ENCODE results near the gene PNPLA5. TPM values are rescaled to one million over a fixed set of nuclear protein-coding genes. Genes with fewer than 3 reads are reported as not detected.

The PNPLA5 gene
- total RNA-seq, 1 experiment from 2014 or later = 5.5 TPM

- Histone ChIP-seq H2BK5ac (ENCODE audit: insufficient read length, low read length) (no peak overlapping the region), H4K5ac (ENCODE audit: insufficient read length, low read depth, low read length) (no peak overlapping the region), H3K23me2 (ENCODE audit: insufficient read length, low read depth, low read length, poor library complexity, severe bottlenecking) (no peaks in the 10 kb centered on the region), H3K9ac (ENCODE audit: extremely low read depth, insufficient read length, low read length) (no peak overlapping the region), H3T11ph (ENCODE audit: low read length) (no peak overlapping the region), H3K27ac (ENCODE audit: insufficient read length, low read depth, low read length) (no peak overlapping the region), H3K9me3 (ENCODE audit: control insufficient read depth, low read depth, low read length) (no peaks in the 10 kb centered on the region), H4K20me1 (ENCODE audit: control insufficient read depth, insufficient read depth, insufficient read length) (no peaks in the 10 kb centered on the region), H2BK15ac (ENCODE audit: low read depth, low read length) (no peak overlapping the region), H3K18ac (ENCODE audit: insufficient read length, low read depth, low read length) (no peak overlapping the region), H3K4ac (ENCODE audit: low read depth, low read length) (no peak overlapping the region), H3K79me1 (ENCODE audit: insufficient read depth, low read depth, low read length, poor library complexity, severe bottlenecking) (no peaks in the 10 kb centered on the region), H4K91ac (ENCODE audit: insufficient read length, low read depth, low read length) (no peak overlapping the region), H4K8ac (replicated peaks; ENCODE audit: insufficient read length, low read depth, low read length) (no peak overlapping the region), H3K27me3 (ENCODE audit: insufficient read depth, low read length) (no peaks in the 10 kb centered on the region), H3K4me2 (ENCODE audit: insufficient read depth, insufficient read length, low read length) (no peak overlapping the region), H3K56ac (ENCODE audit: insufficient read length, low read depth, low read length) (no peak overlapping the region), H3K4me1 (ENCODE audit: insufficient read depth, low read length) (no peaks in the 10 kb centered on the region; the same call in 1 of the 2 replicates), H3K79me2 (ENCODE audit: insufficient read depth, low read length) (no peaks in the 10 kb centered on the region; the same call in 1 of the 2 replicates), H2BK20ac (ENCODE audit: low read depth, low read length, poor library complexity, severe bottlenecking) (no peak overlapping the region), H2BK120ac (ENCODE audit: low read depth, low read length, poor library complexity, severe bottlenecking) (no peak overlapping the region), H3K14ac (ENCODE audit: insufficient read depth, low read length) (no peak overlapping the region), H3K23ac (ENCODE audit: insufficient read length, low read depth, low read length) (no peak overlapping the region), H2AFZ (ENCODE audit: low read length) (no peak overlapping the region), H2BK12ac (ENCODE audit: insufficient read length, low read depth, low read length) (no peak overlapping the region), H2AK5ac (ENCODE audit: insufficient read length, low read length) (no peak overlapping the region)
- DNase-seq = no peak
- no peak for TF ChIP-seq CTCF (conservative IDR thresholded peaks at IDR 0.05)
- Mint-ChIP-seq H3K27me3 (ENCODE audit: low read depth) (no peaks in the 10 kb centered on the region), H3K4me3 (0 out of 5 replicates have a peak overlapping the region, but pooled peaks of 1 of the 2 experiments have one; percentile 31), H3K27ac (peak overlapping the region in 1 of 3 experiments; percentile 62; a peak in 1 of 7 replicates), H3K9me3 (no peaks in the 10 kb centered on the region; a peak in 1 of 5 replicates), H3K4me1 (peaks cover 17 to 22% of the 10 kb centered on the region in 2 experiments), H3K36me3 (ENCODE audit: insufficient read depth in 1 of 3, low read depth in 3 of 3) (peaks cover 51 to 64% (median 62%) of the 10 kb centered on the region in 3 experiments; a peak in 6 of 7 replicates)
- WGBS (ENCODE audit: extremely low coverage, insufficient read length, low lambda C conversion rate) = no CpG with 5 or more reads among the region's 5 CpGs
Measured at GRCh38 chr22:43928468-43928867, 36.7 kb upstream of the PNPLA5 start.

Measured in H9 (cell line).